Measurements from ENCODE around the gene BFSP2.

GRCh38 chr3:133413161-133414020, 13.5 kb downstream of the BFSP2 start:
- TF ChIP-seq CTCF (IDR thresholded peaks at IDR 0.05) (no peak), POLR2A (IDR thresholded peaks at IDR 0.05) (no peak)
